Activated gamma-delta T cell treated with anti-CD3 and anti-CD28 coated beads, Interleukin-2, amount 50 U/mL, for 16 hours (primary cell): ENCODE results near the gene FAM210B.
"Not testable (repeated sequence)": the region's sequence is repeated elsewhere in the genome, so short reads cannot be mapped to it uniquely, and the experiment has no call there.

Experiments used
- DNase-seq: peaks from one replicate; pipeline ENCODE4 v3.0.0-alpha.2; 2020; ENCODE audit warnings: low read depth

The FAM210B gene

DNA sequence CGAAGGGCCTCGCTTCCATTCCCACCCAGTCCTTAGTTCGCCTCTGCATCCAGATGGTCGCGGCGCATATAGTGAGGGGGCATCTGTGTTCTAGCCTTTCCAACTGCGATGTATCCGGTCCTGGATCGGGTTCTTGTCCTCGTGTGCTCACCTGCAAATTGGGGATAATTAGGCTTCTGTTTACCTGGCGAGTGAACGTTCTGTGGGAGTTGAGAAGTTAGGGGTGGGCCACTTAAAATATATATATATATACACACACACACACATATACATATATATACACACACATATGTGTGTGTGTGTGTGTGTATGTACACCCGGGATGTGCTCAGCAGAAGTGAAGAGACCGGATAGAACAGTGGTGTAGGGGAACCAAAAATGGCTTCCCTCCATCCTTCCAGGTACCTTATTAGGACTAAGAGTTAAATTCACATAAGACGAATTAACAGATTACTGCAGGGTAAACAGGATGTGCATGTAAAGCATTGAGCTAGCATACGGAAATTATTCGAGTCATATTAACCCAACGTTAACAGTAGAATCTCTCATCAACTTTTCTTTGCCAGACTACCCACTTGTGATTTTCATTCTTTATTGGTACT is 34.2 kb downstream of the FAM210B start:
- DNase-seq, result no peak

DNA sequence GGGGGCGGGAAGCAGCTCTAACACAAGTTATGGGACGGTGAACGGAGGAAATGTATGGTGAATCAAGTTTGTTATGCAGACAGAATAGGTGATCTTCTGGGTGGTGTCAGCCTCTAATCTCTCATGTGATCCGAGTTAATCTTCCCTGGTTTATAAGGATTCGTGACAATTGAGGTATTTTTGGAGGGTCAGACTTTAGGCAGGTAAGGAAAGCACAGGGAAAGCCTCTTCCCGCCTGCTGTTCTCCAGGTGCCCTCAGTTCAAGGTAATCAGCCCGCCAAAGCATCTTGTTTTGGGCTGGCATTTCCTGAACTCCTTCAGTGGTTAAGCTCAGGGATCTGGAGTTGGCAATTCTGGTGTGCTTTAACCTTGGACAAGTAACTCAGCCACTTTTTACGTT is 34.9 kb downstream of the FAM210B start:
- DNase-seq, result no peak

- DNase-seq, result no peak
Measured at GRCh38 chr20:56395166-56395565, 36.4 kb downstream of the FAM210B start.

DNA sequence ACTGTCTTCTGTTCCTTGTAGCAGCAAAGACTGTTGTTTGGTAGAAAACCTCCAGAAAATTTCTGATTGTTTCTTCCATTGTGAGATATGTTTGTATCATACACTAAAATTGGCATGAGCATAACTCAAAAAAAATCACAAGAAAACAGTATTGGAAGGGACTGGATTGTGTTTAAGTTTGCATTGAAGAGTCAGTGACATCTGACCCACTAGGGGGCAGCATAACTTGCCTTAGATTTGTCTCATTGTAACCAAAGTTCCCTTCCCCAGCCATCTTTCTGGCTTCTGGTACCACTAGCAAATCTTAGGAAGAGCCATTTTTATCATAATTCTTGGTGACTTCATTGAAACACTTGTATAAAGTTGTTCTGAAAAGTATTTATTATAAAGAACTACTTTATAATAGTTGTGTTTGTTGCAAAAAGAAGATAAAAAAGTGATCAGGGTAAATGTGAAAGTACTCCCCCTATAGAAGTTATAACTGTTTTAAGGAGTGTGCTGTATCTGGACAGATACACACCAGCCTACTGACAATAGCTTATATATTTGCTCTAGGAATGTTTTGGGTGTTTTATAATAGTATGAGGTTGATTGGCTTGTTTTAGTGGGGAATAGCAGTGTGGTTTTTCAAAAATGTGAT is 41.3 kb downstream of the FAM210B start:
- DNase-seq, result peak; percentile 43

DNA sequence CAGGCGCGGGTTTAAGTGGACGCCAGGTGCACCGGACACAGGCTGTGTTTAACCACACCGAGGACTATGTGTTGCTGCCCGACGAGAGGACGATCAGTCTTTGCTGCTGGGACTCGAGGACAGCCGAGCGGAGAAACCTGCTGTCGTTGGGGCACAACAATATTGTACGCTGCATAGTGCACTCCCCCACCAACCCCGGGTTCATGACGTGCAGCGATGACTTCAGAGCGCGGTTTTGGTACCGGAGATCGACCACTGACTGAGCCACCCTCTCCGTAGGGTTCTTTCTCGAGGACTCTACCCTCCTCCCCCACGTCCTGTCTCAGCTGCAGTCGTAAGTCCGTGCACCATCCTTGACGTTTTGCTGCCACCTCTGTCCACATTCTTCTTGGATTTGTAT is 44.7 kb downstream of the FAM210B start:
- no peak for DNase-seq

DNA sequence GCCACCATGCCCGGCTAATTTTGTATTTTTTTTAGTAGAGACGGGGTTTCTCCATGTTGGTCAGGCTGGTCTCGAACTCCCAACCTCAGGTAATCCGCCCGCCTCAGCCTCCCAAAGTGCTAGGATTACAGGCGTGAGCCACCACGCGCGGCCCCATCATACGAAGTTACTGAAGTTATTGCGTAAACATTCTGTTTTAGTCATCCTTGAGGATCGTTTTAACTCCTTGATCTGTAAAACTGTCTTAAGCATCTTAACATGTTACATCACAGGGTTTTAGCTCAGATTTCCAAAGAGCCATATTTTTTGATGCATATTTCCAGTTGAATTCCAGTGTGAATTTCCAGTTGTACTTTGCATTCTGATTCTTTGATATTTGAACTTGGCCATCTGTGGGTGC is 46.6 kb downstream of the FAM210B start:
- not testable (repeated sequence) for DNase-seq

DNA sequence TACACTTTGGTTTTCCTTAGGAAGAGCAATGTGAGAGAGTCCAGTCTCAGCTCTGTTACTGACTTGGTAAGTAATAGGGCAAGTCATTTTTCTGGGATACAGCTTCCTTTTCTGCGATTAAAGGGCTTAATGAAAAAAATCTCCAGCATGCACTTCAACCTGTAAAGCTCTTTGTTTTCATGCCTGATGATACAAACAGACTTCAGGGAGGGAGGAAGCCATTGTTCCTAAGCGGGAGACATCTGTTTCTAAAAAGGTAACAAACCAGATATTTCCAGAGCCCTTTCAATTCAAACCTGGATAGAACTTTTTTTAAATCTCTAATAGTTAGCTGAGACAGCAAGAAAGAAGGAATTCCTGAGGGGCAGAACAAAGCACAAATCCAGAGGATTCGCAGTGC is 48.1 kb downstream of the FAM210B start:
- DNase-seq, result no peak

DNA sequence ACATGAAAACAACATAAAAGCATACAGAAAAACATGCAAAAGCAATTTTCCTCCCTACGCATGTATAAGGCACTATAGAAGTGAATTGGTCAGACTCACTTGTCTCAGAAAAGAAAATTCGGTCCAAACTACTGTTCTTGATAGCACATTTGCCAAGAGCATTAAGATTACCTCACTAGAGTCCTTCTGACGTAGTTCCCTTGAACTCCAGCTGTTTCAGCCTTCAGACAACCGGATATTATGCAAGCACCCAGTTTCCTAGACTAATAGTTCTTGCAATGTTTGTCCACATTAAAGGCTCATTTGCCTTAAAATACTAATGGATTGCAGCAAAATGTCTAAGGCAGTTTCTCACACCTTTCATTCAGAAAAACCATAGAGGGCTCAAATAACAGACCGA is 50.7 kb downstream of the FAM210B start:
- DNase-seq, result no peak

GRCh38 chr20:56409956-56410355 is 51.2 kb downstream of the FAM210B start:
- DNase-seq, result no peak

DNA sequence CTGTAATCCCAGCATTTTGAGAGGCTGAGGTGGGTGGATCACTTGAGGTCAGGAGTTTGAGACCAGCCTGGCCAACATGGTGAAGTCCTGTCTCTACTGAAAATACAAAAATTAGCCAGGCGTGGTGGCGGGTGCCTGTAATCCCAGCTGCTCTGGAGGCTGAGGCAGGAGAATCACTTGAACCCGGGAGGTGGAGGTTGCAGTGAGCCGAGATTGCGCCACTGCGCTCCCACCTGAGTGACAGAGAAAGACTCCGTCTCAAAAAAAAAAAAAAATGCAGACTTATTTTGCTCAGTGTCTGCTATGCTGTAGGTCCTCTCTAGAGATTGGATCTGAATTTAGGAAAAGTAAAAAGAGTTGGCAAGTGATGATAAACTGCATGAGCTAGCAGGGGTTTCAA is 52.5 kb downstream of the FAM210B start:
- not testable (repeated sequence) for DNase-seq

GRCh38 chr20:56411759-56412472 is 53.1 kb downstream of the FAM210B start, which contains the start of gene CASS4:
TSS of gene CASS4 (plus strand) at chr20:56412260. CDS start at chr20:56412459, 199 bp downstream.
- no peak for DNase-seq

DNA sequence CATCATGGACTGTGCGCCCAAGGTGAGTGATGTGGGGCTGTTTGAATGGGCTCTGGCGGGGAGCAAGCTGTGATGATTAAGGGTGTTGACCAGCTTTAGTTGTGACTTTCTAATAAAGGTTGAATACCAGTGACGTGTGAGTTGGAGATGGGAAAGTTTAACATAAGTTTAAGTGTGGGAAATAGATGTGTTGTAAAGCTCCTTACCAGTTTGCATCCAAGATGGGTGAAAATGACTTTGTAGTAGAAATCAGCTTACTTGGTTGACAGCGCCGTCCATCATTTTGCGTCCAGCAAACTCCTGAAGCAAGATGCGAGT is 53.7 kb downstream of the FAM210B start:
- DNase-seq, result no peak

- no peak for DNase-seq
Measured at GRCh38 chr20:56412949-56413348, 54.2 kb downstream of the FAM210B start.

GRCh38 chr20:56414842-56415765 is 56.3 kb downstream of the FAM210B start:
- DNase-seq, result peak; percentile 59

DNA sequence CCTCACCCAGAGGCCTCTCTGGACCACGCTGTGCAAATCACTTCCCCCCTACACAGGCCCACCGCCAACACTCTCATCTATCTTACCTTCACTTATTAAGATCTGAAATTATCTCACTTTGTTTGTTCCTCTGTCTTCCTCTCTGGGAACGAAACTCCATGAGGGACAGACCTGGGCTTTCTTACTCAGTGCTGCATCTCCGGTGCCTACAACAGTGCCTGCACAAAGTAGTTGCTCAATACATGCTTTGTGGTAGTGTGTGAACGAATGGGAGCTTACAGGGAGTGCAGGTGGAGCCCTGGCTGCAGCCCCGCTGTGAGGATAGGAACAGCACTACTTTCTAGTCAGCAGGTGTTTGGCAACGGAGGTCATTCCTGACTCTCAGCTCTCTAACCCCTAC is 58.6 kb downstream of the FAM210B start:
- DNase-seq, result no peak

- no peak for DNase-seq
Measured at GRCh38 chr20:56417911-56418310, 59.1 kb downstream of the FAM210B start.
